GM18511 (cell line): Measurements from ENCODE around the gene DTYMK.

Experiments used
- ATAC-seq: cut with Tn5 transposase; IDR thresholded peaks from one replicate; pipeline ENCODE4 v1.9.1; 2021; ENCODE audit warnings: mild to moderate bottlenecking, moderate library complexity; ENCODE audit not compliant: unreplicated experiment

DTYMK gene

DNA sequence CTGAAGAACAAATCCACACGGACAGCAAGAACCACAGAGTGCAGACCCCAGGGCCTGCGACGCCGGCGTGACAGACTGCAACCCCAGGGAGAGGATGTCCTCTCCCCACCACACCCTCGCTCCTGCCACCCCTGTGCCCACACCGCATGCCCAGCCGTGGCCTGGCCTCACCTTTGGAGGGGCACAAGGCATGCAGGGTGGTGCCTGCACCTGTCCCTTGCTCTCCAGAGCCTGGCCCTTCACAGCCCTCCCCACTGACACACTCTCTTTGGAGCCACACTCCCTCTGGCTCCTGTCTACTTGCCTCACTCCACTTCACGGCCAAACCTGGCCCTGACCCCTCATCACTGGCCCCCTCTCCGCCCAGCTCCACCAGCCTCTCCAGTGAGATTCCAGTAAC, 58.9 kb downstream of the DTYMK start:
- no peak for ATAC-seq
